ENCODE results near the gene ATP9B. TPM values are rescaled to one million over a fixed set of nuclear protein-coding genes. Genes with fewer than 3 reads are reported as not detected.
"Not testable (repeated sequence)": the region's sequence is repeated elsewhere in the genome, so short reads cannot be mapped to it uniquely, and the experiment has no call there.

Gene ATP9B
- total RNA-seq, 1 donor from 2014 or later, result 18.5 TPM

DNA sequence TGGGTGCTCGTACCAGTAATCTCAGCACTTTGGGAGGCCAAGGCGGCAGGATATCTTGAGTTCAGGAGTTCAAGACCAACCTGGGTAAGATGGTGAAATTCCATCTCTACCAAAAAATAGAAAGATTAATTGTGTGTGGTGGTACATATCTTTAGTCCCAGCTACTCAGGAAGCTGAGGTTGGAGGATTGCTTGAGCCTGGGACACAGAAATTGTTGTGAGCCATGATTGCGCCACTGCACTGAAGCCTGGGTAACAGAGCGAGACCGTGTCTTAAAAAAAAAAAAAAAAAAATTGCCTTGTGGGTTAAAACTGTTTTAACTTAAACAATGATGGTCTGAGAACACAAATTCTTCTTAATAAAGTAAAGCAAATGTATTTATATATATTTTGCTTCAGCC is 49.6 kb downstream of the ATP9B start:
- no peak for DNase-seq (ENCODE audit: low spot score)
- intact Hi-C loops (cut with DNase I), result no loop called here

DNA sequence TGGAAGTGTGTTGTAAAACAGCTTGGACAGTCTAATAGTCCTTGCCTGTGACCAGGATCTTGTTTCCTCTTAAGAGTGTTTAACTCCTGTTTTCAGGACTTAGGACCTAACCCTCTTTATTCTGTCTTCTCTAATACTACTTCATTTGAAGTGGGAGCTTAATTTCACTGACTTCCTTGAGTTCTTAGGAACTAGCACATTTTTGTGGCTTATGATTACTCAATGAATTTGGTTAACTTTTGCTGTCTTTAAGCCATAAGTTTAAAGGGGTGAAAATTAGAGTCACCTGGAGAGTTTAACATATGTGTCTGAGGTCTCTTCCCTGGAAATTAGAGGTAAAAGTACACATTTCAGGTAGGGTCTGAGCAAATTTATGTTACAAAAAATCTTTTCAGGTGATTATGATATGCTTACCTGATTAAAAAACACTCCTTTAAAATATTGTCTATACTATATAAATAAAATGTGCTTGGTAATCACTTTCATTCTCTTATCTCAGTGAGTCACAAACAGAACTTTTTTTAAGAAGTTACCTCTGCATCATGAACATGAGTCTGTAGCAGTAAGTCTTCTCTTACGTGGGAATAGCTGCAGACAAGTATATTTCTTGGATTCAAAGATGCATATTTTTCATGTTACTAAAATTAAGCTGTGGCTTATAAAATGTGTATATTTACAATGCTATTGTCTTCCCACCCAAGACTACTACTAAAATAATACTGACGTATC is 52.7 kb downstream of the ATP9B start:
- DNase-seq (ENCODE audit: low spot score), result no peak
- intact Hi-C loops (cut with DNase I), result no loop called here

DNA sequence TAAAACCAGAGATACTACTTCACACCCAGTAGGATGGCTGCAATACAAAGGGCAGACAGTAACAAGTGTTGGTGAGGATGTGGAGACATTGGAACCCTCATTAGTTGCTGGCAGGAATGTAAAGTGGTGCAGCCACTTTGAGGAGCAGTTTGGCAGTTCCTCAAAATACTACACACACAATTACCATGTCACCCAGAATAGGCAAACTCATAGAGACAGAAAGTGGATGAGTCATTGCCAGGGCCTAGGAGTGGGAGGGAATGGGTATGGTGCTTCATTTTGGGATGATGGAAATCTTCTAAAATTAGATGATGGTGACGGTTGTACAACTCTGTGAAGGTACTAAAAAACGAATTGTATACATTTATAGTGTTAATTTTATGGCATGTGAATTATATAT is 54.8 kb downstream of the ATP9B start:
- no peak for DNase-seq (ENCODE audit: low spot score)
- intact Hi-C loops (cut with DNase I), result no loop called here

DNA sequence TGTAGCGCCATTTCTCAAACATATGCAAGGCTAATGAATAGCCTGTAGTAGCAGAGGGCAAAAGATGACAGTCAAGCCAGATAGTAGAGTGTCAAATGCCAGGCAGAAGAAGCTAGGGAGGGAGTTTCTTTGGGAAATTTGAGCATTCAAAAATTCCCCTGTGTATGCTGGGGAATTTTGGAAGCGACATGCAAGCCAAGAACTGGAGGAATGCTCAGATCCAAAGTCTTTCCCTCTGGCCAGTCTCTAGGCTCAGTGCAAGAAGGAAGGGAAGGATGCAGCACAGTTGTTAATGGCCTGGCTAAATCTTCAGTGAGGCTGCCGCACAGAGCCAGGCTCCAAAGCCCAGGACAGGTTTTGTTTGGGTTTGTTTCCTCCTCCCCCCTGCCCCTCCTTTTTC is 59.9 kb downstream of the ATP9B start:
- intact Hi-C loops (cut with DNase I), result no loop called here
- no peak for DNase-seq (ENCODE audit: low spot score)

DNA sequence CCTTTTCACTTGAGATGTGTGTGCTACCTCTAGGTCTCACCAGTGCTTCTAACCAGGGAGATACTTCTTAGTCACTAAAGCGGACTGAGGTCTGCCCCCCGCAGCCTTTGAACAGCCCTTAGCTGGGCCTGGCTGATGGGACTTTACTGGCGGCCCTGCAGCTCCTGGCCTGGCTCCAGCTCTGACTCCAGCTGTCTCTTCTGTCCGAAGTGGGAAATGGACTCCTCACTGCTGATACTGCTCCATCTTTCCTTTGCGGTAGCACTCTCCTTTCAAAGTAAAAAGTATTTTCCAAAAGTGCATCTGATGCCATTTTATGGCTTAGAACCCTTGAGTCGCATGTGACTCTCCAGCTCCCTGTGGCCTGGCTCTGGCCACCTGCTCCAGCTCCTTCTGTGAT is 64.5 kb downstream of the ATP9B start:
- intact Hi-C loops (cut with DNase I), result no loop called here

DNA sequence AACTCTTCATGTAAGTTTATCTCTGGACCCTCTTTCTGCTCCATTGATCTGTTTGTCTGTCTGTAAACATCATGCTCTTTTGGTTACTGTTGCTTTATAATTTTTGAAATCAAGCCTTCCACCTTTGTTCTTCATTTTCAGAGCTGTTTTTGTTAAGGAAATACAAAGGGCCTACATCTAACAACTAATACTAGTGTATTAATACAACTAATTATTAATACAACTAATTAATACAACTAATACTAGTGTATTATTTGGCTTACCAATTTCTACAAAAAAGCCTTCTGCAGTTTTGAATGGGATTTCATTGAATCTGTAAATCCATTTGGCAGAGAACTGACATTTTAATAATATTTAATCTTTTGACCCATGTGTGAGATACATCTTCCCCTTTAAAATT is 66.7 kb downstream of the ATP9B start:
- intact Hi-C loops (cut with DNase I), result no loop called here
- no peak for DNase-seq (ENCODE audit: low spot score)

More for the DNA sequence above, 64.5 kb downstream of the ATP9B start:
- DNase-seq (ENCODE audit: low spot score), result no peak

DNA sequence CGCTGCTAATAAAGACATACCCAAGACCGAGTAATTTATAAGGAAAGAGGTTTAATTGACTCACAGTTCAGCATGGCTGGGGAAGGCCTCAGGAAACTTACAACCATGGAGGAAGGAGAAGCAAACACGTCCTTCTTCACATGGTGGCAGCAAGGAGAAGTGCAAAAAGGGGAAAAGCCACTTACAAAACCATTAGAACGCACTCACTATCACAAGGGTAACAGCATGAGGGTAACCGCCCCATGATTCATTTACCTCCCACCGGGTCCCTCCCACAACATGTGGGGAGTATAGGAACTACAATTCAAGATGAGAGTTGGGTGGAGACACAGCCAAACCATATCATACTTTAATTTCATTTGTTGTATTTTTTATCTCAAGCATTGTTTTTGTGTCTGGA is 67.5 kb downstream of the ATP9B start:
- DNase-seq (ENCODE audit: low spot score), result no peak
- intact Hi-C loops (cut with DNase I), result no loop called here

DNA sequence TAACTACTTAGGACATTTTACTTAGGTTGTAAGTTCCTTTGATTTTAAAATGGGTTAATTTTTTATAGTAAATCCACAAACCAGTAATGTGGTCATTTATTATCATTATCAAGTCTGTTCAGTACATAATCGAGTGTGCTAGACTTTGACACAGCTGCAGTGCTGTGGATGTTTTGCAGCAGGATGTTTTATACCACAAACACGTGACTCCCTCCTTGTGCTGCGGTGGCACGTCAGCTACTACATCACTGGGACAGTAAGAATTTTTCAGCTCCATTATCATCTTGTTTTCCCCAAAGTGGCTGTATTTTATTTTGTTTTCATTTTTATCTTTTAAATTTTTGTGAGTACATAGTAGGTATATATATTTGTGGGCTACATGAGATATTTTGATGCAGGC is 70.0 kb downstream of the ATP9B start:
- intact Hi-C loops (cut with DNase I), result no loop called here
- DNase-seq (ENCODE audit: low spot score), result no peak

DNA sequence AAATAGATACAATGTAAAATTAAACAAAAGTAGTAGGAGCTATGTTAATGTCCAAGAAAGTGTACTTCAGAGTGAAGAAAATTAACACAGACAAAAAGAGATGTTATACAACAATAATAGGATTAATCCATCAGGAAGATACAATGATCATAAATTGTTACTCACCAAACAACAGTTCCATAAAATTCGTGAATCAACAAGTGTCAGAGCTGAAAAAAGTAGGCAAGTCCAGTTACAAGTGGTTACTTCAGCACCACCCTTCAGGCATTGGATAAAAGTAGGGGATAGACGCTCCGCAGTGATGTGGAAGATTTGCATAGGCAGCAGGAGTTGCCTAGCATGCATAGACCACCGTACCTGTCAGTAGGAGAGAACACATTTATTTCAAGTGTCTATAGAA is 77.8 kb downstream of the ATP9B start:
- DNase-seq (ENCODE audit: low spot score), result no peak
- intact Hi-C loops (cut with DNase I), result no loop called here

DNA sequence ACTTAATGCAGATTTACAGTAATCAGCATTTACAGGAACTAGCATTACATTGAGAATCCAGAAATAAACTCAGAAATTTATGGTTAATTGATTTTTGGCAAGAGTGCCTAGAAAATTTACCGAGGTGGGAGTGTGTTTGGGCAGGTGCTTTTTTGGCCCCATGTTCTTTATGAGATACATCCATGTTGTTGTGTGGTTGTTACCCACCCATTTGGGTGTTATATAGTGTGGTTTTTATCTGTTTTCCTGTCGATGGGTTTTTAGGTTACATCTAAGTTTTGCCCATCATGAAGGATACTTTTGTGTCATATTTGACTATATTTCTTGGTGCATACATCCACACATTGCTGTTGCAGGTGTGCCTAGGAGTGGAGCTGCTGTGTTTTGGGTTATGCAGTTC is 82.0 kb downstream of the ATP9B start:
- intact Hi-C loops (cut with DNase I), result no loop called here

DNA sequence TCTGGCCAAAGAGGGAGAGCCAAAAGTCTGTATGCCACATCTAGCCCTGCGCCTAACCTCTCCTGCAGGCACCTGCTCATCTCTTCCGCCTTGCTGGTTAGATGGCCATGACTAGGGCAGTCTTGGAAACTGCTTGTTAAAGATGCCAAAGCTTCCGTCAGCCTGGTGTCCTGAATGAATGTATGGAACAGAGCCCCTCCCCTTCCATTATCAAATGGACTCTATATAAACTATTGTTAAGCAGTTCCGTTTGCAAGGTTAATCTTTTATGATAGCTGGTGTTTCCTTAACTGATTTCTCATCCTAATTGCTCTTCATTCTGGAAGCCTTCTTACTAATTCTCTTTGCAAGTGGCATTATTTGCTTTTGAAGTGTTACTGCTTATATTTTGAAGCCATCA is 87.1 kb downstream of the ATP9B start:
- intact Hi-C loops (cut with DNase I), result no loop called here
- no peak for DNase-seq (ENCODE audit: low spot score)

More for the DNA sequence above, 82.0 kb downstream of the ATP9B start:
- no peak for DNase-seq (ENCODE audit: low spot score)

DNA sequence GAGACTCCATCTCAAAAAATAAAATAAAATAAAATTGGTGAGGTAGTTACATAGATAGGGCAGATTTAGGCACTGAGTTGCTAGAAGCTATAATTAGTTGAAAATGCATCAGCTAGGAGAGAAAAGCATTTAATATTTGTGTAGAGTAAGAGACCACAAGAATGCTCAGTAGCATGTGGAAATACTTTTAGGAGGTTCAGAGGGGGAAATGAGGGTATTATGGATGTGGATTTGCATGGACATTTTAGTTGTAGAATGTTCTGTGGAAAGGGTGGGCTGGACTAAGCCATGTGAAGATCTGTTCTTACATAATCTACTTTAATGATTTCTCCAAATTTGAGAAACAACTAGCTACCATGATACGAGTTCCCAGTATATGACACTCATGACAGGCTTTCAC is 95.5 kb downstream of the ATP9B start:
- DNase-seq (ENCODE audit: low spot score), result no peak
- intact Hi-C loops (cut with DNase I), result no loop called here

DNA sequence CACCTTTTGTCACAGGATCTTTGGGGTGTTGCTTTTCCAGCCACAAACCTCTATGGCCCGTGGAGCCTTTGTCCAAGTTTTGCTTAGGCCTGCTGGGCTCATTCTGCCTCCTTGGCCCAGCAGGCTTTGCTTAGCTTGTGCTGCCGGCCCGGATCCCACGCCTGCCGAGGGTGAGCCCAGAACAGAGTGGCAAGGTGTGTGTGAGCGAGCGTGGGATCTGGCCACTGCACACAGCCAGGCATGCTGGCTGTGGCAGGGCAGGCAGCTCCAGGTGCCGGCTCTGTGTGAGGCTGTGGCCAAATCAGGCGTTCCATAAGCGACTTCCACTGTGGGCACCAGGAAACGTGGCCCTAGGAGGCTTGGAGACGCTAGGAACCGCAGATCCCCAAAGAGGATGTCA is 97.5 kb downstream of the ATP9B start:
- intact Hi-C loops (cut with DNase I), result no loop called here
- DNase-seq (ENCODE audit: low spot score), result no peak

DNA sequence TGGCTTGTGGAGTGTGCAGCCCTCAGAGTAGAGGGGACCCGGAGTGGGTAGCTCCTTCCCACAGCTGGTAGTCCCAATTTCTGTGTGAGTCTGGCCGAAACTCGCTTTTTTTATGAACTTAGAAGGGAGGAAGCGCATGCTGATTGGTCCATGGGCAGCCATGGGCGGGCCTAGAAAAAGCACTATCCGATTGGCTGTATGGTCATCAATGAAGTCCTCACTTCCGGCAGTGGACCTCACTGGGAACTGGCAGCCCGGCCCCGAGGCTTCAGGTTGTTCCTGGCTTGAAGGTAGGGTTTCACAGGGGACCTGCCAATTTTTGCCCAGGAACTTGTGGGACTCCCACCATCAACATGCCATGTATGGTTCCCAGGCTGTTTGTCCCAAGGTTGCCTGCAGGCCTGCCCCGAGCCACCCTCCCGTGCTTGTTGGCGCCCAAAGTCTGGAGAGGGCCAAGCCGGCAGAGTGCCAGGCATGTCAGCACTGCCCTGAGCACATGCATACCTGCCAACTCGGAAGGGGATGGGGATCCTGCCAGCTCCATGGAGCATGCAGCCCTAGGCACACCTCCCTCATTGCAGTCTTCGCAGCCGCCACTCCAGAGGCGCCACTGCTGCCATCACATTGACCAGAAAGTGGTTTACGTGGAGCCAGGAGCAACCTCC is 98.5 kb downstream of the ATP9B start:
- intact Hi-C loops (cut with DNase I), result no loop called here
- peak; percentile 83 for DNase-seq (ENCODE audit: low spot score)

DNA sequence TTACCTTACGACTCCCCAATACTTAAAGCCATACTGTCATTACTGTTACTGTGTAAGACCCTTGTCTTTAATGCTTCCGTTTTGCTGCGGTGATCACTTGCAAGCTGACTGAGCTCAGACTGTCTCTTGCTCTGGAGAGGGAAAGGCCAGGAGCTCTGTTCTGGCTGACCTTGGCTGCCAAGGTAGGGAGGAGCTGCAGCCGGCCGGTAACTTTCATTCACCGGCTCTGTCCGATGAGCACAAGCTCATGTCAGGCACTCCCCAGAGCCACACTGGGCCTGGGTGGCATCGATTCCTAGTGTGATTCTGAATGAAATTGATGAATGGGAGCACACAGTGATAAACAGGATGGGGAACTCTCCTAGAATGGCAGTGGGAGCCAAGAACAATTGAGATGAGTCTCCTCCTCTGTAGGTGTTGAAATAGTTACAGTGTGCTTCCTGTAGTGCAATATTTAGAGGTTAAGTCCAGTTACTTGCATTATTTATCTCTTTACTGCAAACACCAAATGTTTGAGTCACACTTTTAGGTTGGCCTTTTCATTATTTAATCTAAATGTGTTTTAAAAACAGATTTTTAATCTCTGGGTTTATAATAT is 100.9 kb downstream of the ATP9B start:
- intact Hi-C loops (cut with DNase I), result no loop called here
- DNase-seq (ENCODE audit: low spot score), result no peak

DNA sequence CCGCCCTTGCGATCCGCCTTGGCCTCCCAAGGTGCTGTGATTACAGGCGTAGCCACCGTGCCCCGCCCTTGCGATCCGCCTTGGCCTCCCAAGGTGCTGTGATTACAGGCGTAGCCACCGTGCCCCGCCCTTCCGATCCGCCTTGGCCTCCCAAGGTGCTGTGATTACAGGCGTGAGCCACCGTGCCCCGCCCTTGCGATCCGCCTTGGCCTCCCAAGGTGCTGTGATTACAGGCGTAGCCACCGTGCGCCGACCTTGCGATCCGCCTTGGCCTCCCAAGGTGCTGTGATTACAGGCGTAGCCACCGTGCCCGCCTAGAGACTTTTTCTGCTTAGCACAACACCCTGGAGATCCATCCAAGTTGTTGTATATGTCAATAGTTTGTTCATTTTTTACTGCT is 103.1 kb downstream of the ATP9B start:
- intact Hi-C loops (cut with DNase I); DNase-seq (ENCODE audit: low spot score): not testable (repeated sequence)

DNA sequence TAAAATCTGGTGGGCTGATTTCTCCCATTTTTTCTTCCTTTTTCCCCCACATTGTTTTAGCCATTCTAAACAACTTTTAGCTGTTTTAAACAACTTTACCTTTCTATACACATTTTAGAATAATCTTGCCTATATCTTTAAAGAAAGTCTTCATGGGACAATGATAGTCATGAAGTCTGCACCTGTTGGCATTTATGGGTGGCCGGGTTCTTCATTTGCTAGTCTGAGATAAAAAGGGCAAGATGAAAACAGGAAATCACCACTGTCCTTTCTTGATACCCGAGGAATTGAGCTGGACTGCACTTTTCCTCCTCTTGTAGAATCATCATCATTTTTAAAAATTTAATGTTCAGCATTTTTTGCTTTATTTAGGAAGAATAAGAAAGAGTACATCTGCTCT is 104.5 kb downstream of the ATP9B start:
- intact Hi-C loops (cut with DNase I), result no loop called here
- DNase-seq (ENCODE audit: low spot score), result no peak

DNA sequence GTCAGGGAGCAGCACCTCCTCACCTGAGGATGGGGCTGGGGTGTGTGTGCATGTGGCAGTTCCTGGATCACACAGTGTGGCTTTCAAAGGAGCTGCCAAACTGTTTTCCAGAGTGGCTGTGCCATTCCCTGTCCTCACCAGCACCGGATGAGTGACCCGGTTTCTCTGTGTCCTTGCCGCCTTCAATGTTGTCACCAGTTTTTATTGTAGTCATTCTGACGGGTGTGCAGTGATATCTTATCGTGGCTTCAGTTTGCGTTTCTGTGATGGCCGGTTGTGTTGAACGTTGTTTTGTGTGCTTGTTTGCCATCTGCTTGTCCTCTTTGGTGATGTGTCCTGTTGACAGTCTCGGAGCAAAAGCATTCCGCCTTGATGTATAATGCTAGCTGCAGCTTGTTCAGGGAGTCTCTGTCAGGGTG is 108.9 kb downstream of the ATP9B start:
- intact Hi-C loops (cut with DNase I), result no loop called here
- DNase-seq (ENCODE audit: low spot score), result no peak

DNA sequence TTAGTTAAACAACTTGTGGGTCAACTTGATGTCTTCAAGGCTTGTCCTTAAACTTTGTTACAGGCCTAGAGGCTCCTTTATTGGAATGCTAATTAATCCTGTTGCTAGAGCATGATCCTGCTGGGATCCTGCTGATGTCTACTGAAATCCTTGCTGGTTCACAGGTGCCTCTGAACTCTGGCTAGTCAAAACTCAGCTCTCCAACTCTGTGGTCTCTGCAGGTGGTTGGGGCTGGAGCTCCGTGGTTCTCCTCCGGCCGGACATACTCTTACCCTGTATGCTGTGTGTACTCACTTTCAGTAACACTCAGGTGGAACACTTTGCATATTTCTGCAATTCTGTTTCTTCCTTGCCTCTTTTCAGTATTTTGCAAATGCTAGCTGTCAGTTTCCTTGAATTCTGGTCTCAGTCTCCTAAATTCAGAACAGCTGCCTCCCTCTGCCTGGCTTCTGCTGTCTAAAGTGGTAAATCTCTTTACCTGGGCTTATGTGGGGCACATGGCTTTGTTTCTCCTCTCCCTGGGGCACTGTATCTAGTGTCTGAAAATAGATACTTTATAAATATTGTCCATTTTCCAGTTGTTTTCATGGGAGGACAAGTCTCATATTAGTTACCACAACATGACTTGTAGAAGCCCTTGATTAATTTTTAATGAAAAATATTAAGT is 113.0 kb downstream of the ATP9B start:
- no peak for DNase-seq (ENCODE audit: low spot score)
- intact Hi-C loops (cut with DNase I), result no loop called here

DNA sequence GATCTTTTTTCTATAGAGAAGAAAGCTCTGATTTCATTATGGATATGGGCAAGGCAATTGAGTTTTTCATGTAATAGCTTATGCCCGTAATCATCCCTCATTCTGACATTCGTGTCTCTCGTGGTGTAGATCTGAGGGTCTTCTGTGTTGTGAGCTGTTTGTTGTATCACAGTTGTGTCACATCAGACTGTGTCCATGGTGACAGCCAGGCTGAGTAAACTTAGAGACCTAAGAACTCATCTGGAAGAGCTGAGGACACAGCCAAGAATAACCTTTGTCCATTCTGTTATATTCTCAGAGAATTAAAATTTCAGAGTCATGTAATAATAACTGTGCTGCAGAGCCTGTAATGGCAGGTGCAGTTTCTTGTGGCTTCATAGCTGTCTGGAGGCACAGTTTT is 116.5 kb downstream of the ATP9B start:
- intact Hi-C loops (cut with DNase I), result no loop called here
- DNase-seq (ENCODE audit: low spot score), result no peak

DNA sequence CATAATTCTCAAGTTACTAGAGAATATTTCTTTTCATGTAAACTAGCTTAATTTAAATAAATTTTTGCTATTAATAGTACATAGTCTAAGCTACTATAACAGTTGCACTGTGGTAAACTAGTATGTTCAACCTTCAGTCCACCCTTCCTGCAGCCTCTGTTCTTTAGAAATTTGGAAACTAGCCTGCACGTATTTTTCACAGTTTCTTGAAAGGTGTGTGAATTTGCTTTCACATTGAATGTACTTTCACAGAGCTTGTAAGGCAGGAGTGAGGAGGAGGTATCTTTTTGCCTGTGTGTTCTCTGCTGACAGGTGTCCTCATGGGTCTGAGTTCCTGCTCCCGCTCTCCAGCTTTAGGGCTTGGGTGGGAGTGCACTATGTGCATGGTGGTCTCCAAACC is 117.5 kb downstream of the ATP9B start:
- no peak for DNase-seq (ENCODE audit: low spot score)
- intact Hi-C loops (cut with DNase I), result no loop called here

All from cardiac septum (tissue), 1 donor.